Measurements from ENCODE around the gene ANKS3. TPM values are rescaled to one million over a fixed set of nuclear protein-coding genes. Genes with fewer than 3 reads are reported as not detected.

ANKS3 gene
- total RNA-seq, 1 donor: 39.4 TPM

GRCh38 chr16:4689091-4689671 is 44.9 kb downstream of the ANKS3 start:
- Histone ChIP-seq H3K79me2 (ENCODE audit: insufficient read depth, low read length) (peaks cover 6% of the 10 kb centered on the region), H3K36me3 (ENCODE audit: insufficient read depth, low read length) (peaks cover 18% of the 10 kb centered on the region), H3K4me2 (ENCODE audit: insufficient read depth, low read length) (no peak overlapping the region), H3K4me3 (ENCODE audit: insufficient read depth, low read length) (no peak overlapping the region), H3K4me1 (ENCODE audit: insufficient read depth, low read length) (peaks cover 2% of the 10 kb centered on the region), H3K27ac (ENCODE audit: low read depth, low read length) (no peak overlapping the region), H2AFZ (ENCODE audit: low read length) (no peak overlapping the region), H3K27me3 (ENCODE audit: insufficient read depth, low read length) (no peaks in the 10 kb centered on the region), H3K9me3 (ENCODE audit: low read depth, low read length) (no peaks in the 10 kb centered on the region), H4K20me1 (ENCODE audit: insufficient read depth, low read length) (peaks cover 3% of the 10 kb centered on the region)
- TF ChIP-seq CTCF (IDR thresholded peaks at IDR 0.05; ENCODE audit: extremely low read depth, low read depth, low read length): no peak
- peak; percentile 80 for DNase-seq (ENCODE audit: insufficient read length, low spot score, missing footprints)

- H3K4me3 ChIP-seq (ENCODE audit: insufficient read depth, low read length): no peak overlapping the region
- peaks cover 3% of the 10 kb centered on the region for H4K20me1 ChIP-seq (ENCODE audit: insufficient read depth, low read length)
- no peak for TF ChIP-seq CTCF (IDR thresholded peaks at IDR 0.05; ENCODE audit: extremely low read depth, low read depth, low read length)
Measured at GRCh38 chr16:4688674-4689045, 45.4 kb downstream of the ANKS3 start.

GRCh38 chr16:4687946-4688673 is 46.0 kb downstream of the ANKS3 start:
- H3K79me2 ChIP-seq (ENCODE audit: insufficient read depth, low read length): peaks cover under 1% of the 10 kb centered on the region
- TF ChIP-seq CTCF (IDR thresholded peaks at IDR 0.05; ENCODE audit: extremely low read depth, low read depth, low read length): no peak
- peaks cover 2% of the 10 kb centered on the region for H3K4me1 ChIP-seq (ENCODE audit: insufficient read depth, low read length)
- peaks cover 3% of the 10 kb centered on the region for H4K20me1 ChIP-seq (ENCODE audit: insufficient read depth, low read length)
- no peak overlapping the region for H2AFZ ChIP-seq (ENCODE audit: low read length)
- peak; percentile 69 for DNase-seq (ENCODE audit: insufficient read length, low spot score, missing footprints)
- H3K4me3 ChIP-seq (ENCODE audit: insufficient read depth, low read length): no peak overlapping the region
- no peak overlapping the region for H3K4me2 ChIP-seq (ENCODE audit: insufficient read depth, low read length)
- H3K36me3 ChIP-seq (ENCODE audit: insufficient read depth, low read length): peaks cover 27% of the 10 kb centered on the region
- H3K27me3 ChIP-seq (ENCODE audit: insufficient read depth, low read length): no peaks in the 10 kb centered on the region
- H3K27ac ChIP-seq (ENCODE audit: low read depth, low read length): no peak overlapping the region
- H3K9me3 ChIP-seq (ENCODE audit: low read depth, low read length): no peaks in the 10 kb centered on the region

More at GRCh38 chr16:4688674-4689045, 45.4 kb downstream of the ANKS3 start:
- Histone ChIP-seq H3K79me2 (ENCODE audit: insufficient read depth, low read length) (peaks cover 1% of the 10 kb centered on the region), H3K9me3 (ENCODE audit: low read depth, low read length) (no peaks in the 10 kb centered on the region), H3K27ac (ENCODE audit: low read depth, low read length) (no peak overlapping the region), H2AFZ (ENCODE audit: low read length) (no peak overlapping the region), H3K4me2 (ENCODE audit: insufficient read depth, low read length) (no peak overlapping the region), H3K36me3 (ENCODE audit: insufficient read depth, low read length) (peaks cover 21% of the 10 kb centered on the region), H3K4me1 (ENCODE audit: insufficient read depth, low read length) (peaks cover 2% of the 10 kb centered on the region), H3K27me3 (ENCODE audit: insufficient read depth, low read length) (no peaks in the 10 kb centered on the region)
- peak; percentile 71 for DNase-seq (ENCODE audit: insufficient read length, low spot score, missing footprints)

GRCh38 chr16:4687416-4687815 is 46.7 kb downstream of the ANKS3 start:
- Histone ChIP-seq H2AFZ (ENCODE audit: low read length) (no peak overlapping the region), H3K9me3 (ENCODE audit: low read depth, low read length) (no peaks in the 10 kb centered on the region), H4K20me1 (ENCODE audit: insufficient read depth, low read length) (peaks cover 1% of the 10 kb centered on the region), H3K79me2 (ENCODE audit: insufficient read depth, low read length) (peaks cover 3% of the 10 kb centered on the region), H3K36me3 (ENCODE audit: insufficient read depth, low read length) (peaks cover 29% of the 10 kb centered on the region), H3K4me2 (ENCODE audit: insufficient read depth, low read length) (no peak overlapping the region), H3K27me3 (ENCODE audit: insufficient read depth, low read length) (no peaks in the 10 kb centered on the region), H3K4me1 (ENCODE audit: insufficient read depth, low read length) (no peaks in the 10 kb centered on the region), H3K27ac (ENCODE audit: low read depth, low read length) (no peak overlapping the region), H3K4me3 (ENCODE audit: insufficient read depth, low read length) (no peak overlapping the region)
- peak; percentile 3 for DNase-seq (ENCODE audit: insufficient read length, low spot score, missing footprints)
- no peak for TF ChIP-seq CTCF (IDR thresholded peaks at IDR 0.05; ENCODE audit: extremely low read depth, low read depth, low read length)
